Stimulated activated CD8-positive, alpha-beta memory T cell treated with anti-CD3 and anti-CD28 coated beads, Interleukin-7, amount 100 ng/mL, for 24 hours (primary cell): Measurements from ENCODE around the gene CEP57L1.
A peak's percentile ranks its signal among the peaks of the same experiment; 100 is the strongest.
"Not testable (repeated sequence)": the region's sequence is repeated elsewhere in the genome, so short reads cannot be mapped to it uniquely, and the experiment has no call there.

ENCODE experiments used
- DNase-seq: peaks from one replicate; pipeline ENCODE4 v3.0.0-alpha.2; 2020; ENCODE audit warnings: low read depth

Gene CEP57L1

DNA sequence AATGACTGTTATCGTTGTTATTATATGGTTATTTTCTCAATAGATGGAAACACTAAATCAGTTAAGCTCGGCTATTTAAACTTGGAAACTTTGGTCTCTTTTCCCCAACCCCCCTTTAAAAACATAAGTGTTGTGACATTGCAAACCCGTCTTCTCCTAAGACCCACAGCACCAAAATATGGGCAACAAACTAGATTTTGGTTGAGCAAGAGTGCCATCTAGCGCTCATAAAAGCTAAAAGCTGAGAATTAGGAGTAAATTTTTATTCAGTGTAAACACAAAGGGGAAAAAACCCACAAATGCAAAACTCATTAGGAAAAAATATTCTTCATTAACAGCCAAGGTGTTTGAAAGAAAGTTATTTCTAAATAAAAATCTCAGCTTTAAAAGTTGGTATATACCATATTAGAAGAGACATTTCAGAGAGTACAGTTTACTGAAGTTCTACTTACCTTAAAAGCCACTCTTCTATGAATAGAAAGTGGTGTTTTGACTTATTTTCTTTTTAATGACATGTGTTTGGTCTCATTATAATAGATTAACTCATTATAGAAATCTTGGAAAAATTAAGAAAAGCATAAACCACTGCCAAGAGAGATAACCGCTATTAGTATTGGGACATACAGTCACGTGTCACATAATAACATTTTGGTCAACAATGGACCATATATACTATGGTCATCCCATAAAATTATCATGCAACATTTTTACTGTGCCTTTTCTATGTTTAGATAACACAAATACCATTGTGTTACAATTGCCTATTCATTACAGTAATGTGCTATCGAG lies 21.8 kb upstream of the CEP57L1 start:
- DNase-seq: no peak

DNA sequence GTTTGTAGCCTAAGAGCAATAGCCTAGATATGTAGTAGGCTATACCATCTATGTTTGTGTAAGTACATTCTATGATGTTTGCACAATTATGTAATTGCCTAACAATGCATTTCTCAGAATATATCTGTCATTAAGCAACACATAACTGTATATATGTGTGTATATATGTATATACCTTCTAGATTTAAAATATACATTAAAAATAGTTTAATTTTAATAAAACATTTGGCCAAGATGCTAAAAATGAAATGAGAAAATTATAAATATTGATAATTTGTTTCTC lies 21.2 kb upstream of the CEP57L1 start:
- DNase-seq: no peak

DNA sequence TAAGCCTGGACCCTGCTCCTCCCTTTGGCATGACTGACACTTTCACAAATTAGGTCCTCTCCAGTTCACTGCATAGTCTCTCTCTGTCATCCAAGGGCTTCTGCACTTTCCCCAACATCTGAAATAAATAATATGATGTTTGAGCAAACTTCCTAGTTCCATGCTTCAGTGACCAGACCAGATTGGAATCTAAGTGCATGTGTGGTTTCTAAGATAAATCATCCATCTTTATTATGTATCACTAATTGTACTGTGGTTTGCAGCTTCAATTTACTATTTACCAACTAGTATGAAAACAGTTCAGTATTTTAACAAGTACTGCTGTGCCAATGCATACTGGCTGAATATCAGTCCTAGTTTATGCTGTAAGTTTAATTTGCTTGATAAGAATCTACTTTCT lies 19.4 kb upstream of the CEP57L1 start:
- no peak for DNase-seq

DNA sequence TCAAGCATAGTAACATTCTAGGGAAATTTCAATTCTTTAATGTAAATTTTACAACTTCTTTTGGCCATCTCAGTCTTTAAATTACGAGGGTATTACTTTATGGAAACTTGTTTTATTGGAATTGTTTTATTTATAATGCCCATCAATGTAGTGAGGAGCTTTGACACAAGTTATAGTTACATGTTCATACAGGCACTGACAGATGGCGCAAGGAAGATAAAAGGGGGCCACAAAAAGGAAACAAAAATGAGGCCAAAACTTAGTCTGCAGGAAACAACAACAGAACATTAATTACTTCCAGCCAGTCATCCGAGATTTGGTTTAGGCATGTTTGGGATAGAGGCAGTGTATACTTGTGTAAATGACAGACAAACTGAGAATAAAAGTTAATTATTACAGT lies 18.9 kb upstream of the CEP57L1 start:
- DNase-seq: no peak

DNA sequence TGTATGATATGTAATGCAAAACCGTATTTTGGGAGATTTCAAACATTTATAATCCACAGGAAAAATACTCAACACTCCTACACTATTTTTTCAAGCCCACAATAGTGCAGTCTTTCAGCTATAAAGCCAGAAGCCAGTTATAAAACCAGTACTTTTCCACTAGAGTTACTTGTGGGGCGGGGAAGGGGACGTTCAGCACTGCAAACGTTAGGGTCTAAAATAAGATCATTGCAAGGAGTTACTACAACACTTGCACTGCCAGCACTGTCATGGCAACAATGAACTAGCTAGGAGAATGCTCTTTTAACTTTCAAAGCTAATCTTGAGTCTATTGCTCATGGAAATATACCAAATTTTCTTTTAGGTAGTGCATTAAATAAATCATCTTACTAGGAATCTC lies 15.3 kb upstream of the CEP57L1 start:
- DNase-seq: no peak

DNA sequence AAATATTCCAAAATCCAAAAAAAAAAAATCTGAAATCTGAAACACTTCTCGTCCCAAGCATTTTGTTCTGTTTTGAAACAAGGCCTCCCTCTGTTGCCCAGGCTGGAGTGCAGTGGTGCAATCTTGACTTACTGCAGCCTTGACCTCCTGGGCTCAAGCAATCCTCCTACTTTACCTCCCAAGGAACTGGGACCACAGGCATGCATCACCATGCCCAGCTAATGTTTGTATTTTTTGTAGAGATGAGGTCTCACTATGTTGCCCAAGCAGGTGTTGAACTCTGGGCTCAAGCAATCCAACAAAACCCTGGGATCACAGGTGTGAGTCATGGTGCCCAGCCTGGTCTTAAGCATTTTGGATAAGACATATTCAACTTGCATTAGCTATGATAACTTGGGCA lies 14.3 kb upstream of the CEP57L1 start:
- DNase-seq: no peak

DNA sequence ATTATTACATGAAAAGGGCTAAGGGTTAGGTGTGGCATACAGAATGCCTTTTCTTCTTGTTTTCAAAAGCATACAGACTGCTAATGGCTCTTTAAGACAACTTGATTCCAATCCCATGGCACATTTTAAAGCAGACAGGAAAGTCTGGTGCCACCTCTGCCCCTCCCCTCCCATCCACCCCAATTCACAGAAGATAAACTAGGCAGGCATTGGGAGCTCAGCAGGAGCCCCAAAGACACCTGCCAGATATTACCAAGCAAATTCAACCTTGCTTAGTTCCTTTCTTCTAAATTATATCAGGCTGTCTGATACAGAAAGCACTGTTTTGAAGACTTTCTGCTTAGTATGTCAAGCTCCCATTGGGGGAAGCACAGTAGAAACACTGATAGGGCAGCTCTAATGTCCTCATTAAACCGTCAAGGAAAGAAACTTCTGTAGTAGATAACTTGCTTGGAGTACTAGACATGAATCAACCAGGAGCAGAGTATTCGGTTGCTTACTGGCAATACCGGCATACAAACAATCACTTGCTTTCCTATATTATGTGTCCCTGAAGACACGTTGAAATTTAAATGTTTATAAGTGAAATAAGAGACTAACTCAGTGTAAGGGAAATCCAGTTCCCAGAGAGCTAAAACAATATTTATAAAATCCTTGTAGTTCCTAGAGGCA lies 13.7 kb upstream of the CEP57L1 start:
- no peak for DNase-seq

DNA sequence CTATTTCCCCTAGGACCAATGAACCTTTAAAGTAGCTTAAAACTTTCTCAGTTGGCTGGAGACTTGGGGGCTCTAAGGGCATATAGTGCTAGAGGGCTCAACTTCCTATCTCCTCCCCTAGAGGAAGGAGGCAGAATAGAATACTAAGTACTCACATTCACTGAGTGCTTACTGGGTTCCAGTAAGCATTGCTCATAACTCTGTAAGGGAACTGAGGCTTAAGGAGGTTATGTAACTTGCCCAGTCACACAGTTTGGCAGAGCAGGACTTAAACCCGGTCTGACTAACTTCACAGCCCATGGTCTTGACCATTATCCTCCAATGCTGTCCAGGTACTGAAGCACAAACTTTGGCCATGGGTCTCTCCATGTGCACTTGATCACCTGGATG lies 13.1 kb upstream of the CEP57L1 start:
- no peak for DNase-seq

DNA sequence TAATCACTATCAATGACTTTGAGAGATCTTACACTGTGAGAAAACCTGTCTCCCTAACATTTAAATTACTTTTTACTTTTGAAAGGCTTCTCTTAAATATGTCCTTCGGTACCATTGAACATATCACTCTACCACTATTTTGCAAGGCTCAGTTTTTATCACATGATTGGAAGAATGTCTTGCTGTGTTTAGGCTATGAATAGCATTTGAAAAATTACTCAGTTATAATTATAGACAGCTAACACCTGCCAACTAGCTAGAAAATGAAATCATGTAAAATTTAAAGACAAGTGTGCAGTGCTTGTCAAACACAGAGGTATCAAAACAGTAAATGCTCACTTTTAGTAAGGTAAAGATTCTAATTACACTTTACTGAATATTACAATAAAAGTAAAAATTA lies 11.7 kb upstream of the CEP57L1 start:
- DNase-seq: no peak

DNA sequence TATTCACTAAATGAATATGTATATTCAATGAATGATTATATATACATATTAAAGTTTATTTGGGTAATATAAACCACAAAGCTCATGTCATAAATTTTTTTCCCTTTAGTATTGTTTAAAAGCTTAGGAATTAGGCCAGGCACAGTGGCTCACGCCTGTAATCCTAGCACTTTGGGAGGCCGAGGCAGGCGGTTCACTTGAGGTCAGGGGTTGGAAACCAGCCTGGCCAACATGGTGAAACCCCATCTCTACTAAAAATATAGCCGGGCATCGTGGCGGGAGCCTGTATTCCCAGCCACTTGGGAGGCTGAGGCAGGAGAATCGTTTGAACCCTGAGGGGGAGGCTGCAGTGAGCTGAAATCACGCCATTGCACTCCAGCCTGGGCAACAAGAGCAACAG lies 11.2 kb upstream of the CEP57L1 start:
- DNase-seq: not testable (repeated sequence)

DNA sequence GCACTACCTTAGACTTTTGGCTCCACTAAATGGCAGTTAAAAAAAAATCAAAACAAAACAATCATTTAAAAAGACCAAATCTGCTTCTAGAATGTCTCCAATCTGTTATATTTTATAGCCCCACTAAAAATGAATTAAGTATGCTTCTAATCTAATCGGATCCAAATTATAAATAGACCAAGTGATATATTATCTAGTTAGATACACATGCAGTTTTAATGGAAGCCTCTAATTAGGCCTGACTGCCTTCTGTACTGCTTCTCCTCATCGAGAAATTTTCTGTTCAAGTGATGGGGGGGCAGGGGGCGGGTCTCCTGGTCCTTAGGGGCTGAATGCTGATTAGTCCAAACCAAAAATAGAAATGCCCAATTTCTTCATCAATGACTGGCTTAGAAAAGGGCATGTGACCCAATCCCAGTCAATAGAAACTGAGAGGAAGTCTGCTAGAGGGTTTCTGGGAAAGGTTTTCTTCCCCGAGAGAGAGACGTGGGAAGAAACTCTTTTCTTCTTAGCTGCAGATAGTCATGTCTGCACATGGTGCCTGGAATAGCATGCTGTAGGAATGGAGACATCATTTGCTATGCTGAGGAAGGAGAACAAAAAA lies 7.5 kb upstream of the CEP57L1 start:
- no peak for DNase-seq

DNA sequence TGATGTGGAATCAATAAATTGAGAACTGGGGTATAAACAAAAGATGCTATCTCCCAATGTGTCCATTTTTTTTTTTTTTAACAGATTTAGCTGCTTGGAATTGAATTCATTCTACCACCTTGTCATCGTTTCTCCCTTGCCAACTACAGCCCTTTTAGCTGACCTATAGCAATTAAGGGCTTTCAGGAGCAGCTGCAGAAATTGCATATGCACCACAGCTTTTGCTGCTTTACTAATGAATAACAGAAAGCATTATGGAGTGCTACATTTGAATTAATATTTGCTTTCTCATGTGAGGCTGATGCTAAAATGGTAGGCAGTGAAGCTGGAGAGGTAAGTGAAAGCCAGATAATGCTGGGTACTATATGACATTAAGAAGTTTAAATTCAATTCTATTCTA lies 6.3 kb upstream of the CEP57L1 start:
- DNase-seq: no peak

DNA sequence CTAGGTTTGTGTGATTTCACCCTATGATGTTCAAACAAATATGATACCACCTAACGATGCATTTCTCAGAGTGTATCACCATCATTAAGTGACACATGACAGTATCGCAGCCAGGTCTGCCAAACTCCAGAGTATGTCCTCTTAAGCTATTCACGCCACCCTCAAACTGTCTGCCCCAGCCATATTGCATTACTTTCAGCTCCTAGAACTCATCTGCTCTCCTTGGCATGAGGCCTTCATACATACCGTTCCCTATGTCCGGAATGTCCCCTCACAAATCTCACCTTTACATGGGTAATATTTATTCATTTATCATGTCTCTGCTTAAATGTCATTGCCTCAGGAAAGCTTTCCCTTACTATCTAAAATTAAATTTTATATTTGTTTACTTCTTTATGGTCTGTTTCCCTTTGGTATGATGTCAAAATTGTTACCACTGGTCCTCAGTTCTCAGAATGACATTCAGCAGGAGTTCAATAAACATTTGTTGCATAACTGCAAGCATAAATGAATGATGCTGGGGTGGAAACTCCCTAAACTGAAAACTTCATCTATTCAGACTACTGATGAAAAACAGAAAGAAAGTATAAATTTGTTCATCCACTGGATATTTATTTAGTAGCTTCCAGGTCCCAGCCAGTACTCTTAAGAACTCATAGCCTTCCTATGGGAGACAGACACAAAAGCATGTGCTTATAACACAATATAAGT lies 3.8 kb upstream of the CEP57L1 start:
- no peak for DNase-seq

DNA sequence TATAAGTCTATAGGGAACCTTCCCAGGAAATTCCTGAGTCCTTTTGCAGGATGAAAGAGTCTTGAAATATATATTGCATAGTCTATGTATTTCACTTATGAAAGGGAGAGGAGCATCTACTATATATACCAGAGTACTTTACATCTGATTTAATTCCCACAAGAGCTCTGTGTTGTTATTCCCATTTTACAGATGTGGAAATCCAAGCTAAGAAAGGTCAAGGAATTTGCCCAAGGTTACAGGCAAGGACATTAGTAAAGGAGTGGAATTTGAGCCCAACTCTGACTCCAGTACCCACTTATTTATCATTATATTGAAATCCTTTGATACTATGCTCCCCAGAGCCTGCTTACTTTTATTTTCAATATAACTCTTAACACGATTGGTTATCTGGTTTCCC lies 3.2 kb upstream of the CEP57L1 start:
- DNase-seq: no peak

DNA sequence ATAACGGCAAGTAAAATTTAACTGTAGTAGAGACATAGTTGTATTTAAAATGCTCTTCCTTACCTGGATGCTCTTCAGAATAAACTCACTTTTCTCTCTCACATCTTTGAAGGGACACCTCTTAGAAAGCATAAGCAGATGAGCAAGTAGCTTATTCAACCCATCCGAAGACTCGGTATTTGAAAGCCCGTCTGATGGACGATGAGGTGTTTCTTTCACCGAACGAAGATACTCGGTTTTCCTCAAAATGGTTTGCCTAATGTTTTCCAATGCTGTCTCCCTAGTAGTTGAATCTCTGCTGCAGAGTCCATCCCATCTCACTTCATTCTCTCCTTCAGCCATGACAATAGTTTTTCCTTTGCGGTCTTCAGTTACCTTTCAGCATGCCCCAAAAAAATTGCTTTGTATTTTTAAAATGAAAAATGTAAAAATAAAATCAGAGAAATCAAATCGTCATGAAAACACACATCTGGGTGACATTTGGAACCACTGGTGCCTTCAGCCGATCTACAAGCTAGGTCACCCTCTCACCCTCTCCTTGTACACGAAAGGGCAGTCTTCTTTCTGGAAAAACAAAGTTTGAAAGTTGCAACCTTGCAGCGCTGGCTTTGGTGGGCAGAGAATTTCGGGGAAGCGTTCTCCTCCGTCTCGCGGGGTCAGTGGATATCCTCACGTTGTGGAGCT lies 1.4 kb upstream of the CEP57L1 start:
- no peak for DNase-seq

DNA sequence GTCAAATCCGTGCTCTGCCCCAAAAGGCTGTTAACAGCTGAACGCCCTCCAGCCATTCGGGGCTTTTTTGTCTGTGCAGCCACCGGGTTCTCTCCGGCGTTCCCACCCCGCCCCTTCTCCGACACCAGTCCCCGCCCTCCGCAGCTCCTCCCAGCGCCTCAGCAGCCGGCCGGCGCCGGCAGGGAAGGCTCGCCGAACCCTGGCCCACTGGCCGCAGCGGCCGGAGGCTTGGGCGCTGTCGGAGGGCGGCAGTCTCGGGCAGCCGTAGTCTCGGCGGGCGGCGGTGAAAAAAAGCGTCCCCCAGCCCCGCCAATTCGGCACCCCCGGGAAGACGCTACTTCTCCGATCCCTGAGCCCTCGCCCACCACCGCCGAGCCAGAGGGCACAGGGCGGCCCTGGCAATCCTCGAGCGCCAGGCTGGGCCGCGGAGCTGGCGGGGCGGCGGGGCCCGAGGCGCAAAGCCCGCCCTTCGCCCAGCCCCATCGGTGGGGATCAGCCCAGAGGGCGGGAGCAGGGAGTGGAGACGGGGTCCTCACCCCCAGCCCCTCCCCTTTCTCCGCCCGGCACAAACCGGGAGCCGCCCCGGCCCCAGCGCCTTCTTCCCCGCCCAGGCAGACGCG lies 781 bp upstream of the CEP57L1 start, which contains the start of gene SESN1:
TSS of gene SESN1 (minus strand) at position 431 of the 620 bp plus-strand sequence. CDS start 773 bp downstream, outside the sequence.
- DNase-seq: peak; percentile 73

DNA sequence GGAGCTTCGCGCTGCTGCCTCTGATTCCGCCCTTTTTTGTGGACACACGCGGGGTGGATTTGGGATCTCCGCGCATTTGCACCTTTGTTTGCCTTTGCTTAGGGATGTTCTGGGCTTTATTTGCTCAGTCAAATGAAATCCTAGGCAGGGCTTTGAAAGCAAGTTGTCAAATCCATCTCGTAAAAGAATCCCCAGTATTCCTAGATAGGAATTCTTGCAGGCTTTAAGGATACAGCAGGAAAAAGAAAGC lies 453 bp downstream of the CEP57L1 start:
- no peak for DNase-seq

DNA sequence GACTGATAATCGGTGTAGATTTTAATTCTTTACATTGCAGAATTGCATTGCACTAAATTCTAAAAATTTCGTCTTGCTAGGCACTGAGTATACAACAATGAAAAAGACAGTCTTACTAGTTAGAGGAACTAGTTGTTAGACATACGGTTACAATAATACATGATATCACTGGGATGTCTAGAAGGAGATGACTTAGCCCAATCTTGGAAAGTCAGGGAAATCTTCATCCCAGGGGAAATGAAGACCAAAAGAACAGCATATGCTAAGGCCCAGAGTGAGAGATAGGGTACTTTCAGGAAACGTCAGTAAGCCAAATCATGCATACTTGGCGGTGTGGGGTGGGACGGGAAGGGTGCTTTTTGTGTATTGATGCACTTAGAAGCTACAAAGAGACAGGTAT lies 901 bp downstream of the CEP57L1 start:
- no peak for DNase-seq

DNA sequence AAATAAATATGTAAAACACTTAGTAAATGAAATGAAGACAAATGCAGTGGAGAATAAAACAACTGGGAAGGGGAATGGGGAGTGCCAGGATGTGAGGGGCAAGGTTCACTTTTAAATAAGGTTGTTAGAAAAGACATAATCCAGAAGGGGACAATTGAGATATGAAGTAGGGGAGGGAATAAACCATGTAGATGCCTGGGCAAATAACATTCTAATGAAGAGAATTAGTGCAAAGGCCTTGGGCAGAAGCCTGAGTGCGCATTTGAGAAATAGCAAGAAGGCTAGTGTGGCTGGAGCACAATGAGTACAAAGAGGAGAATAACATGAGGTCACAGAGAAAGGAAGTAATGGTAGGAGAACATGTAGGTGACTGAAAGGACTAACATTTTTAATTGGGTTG lies 2.4 kb downstream of the CEP57L1 start:
- no peak for DNase-seq

DNA sequence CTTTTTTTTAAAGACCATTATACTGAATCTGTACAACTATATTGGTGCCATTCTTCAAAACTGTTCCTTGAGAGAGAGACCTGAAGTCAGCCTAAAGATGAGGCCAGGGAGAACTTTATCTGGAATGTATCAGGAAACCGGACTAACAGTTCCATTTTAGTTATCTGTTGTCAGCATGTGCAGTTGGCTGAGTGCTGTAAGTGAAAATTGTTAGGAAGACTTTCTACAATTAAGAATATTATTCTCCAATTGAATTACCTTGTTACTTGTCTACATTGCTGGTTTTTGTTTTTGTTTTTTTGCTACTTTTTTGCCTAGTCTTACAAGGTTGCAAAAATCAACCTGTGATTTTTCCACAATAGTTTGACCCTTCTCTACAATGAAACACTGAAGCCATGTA lies 7.5 kb downstream of the CEP57L1 start:
- no peak for DNase-seq

DNA sequence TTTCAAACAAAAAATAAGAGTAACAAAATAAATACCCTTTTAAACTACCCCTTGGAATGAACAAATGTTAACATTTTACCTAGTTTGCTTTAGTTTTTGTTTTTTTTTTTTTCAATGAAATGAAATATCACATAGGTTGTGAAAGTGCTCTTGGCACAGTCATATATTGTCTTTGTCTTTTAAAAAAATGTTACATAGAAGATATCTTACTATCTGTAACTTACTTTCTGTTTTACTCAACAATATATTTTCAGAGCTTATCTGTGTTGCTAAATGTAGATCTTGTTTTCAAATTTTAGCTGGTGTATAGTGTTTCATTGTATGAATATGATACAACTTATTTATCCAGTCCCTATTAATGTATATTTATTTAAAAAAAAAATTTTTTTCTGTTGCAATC lies 8.6 kb downstream of the CEP57L1 start:
- DNase-seq: no peak

DNA sequence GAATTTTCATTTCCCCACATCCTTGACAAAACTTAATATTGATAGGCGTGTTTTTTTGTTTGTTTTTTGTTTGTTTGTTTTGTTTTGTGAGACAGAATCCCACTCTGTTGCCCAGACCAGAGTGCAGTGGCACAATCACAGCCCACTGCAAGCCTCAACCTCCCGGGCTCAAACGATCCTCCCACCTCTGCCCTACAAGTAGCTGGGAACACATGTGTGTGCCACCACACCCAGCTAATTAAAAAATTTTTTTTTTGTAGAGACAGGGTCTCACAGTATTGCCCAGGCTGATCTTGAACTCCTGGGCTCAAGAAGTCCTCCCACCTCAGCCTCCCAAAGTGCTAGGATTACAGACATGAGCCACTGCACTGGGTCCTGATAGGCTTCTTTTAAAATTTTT lies 9.2 kb downstream of the CEP57L1 start:
- DNase-seq: no peak
